HG02678 (cell line): ENCODE results near the gene AFAP1L1.

Experiments used
- ATAC-seq: cut with Tn5 transposase; IDR thresholded peaks from one replicate; pipeline ENCODE4 v1.9.1; 2021; ENCODE audit warnings: mild to moderate bottlenecking, moderate library complexity; ENCODE audit not compliant: unreplicated experiment

AFAP1L1 gene

DNA sequence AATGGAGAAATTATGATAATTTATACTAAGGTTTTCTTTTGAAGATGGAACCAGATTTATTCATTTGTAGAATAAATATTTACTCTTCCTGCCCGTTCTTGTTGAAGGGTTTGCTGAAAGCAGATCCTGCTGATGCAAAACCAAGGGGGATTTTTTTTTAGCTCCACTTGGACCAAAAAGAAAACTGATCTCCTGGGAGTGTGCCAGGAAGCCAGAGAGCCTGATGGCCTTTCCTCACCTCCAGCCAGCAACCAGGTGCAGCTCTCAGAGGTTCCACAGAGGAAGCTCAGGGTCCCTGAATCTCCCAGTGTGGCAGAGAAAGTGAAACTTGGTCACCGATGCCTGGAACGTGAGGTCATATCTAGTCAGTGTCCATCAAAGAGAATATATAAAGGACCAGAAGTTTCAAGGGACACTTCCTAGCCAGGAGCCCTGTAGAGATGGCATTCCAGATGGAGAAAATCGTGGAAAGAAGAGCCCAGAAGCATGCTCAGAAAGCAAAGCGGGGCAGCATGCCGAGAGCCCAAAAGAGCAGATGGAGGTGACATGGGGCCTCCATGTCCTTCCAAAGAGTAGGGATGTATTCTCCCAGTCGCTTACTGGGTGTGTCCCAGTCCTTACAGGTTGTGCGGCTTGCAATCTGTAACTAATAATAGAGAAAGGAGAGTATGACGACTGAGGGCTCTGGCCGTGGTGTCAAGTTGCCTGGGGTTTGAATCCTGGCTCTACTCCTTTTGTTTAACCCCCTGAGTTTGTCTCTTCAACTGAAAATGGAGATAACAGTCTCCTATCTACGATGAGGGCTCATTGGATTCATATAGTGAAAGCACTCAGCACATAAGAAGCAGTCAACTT lies 12.2 kb downstream of the AFAP1L1 start:
- no peak for ATAC-seq

DNA sequence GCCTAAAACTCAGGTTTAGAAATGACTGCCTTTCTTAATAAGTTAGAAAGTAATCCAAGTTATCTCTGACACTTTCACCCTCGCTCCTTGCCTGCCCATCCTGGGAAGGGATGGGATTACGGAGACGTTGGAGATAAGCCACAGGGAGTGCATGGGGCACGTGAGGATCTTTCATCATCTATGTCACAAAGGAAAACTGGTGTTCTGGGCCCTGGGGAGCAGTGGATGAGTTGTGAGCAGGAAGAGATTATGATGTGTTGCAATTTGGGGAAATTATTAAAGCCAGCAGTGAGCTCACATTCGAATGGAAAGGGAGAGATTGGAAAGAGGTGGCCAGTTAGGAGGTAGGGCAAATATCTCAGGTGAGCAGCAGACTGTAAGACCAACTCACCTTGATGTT lies 12.8 kb downstream of the AFAP1L1 start:
- ATAC-seq = no peak

DNA sequence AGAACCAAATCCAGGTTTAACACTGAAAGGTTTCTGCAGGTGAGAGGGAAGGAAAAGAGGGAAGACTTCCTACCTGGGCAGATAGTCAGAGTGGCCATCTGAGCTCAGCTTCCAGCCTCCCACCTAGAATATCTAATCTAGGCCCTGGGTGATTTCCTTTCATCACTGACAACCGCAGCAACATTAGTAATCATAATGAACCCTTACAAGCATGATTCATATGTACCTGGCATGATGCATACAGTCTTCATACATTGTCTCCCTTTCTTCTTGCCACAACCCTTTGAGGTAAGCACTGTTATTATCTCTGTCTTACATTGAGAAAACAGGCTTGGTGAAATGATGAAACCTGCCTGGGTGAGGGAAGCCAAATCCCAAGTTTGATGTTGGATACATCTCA lies 13.5 kb downstream of the AFAP1L1 start:
- no peak for ATAC-seq

DNA sequence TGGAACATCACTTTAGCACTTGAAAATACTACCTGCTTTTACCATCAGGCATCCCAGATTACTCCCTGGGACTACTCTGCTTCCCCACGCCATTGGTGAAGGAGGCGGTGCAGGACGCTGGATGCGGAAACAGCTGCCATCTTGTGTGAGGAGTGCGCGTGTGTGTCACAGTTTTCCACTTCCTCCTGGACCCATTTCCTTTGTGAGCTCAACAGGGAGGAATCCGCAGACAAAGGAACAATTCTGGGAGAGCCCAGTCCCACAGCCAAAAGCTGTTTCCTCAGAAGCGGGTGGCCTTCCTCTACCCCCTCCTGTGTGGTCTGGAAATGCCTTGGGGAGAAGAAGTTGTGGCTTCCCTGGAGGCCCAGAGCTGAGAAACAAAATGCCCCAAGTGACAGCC lies 16.8 kb downstream of the AFAP1L1 start:
- no peak for ATAC-seq

DNA sequence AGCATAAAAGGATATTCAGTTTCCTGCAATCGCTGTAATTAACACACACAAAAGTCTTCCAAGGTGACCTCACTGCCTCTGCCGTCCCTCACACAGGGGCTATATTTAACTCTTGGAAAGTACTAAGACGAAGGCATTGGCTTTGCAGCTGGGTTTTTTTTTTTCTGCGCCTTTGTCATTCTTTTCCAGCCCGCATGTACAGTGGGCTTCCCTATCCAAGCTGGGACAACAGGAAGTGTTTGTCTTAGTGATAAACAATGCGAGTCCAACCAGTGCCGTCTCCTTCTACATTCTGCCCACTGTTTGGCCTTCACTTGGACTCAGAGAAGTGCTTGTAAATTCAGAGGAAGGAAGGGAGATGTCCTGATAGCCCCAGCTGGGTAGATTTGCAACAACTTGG lies 17.6 kb downstream of the AFAP1L1 start:
- ATAC-seq = no peak

DNA sequence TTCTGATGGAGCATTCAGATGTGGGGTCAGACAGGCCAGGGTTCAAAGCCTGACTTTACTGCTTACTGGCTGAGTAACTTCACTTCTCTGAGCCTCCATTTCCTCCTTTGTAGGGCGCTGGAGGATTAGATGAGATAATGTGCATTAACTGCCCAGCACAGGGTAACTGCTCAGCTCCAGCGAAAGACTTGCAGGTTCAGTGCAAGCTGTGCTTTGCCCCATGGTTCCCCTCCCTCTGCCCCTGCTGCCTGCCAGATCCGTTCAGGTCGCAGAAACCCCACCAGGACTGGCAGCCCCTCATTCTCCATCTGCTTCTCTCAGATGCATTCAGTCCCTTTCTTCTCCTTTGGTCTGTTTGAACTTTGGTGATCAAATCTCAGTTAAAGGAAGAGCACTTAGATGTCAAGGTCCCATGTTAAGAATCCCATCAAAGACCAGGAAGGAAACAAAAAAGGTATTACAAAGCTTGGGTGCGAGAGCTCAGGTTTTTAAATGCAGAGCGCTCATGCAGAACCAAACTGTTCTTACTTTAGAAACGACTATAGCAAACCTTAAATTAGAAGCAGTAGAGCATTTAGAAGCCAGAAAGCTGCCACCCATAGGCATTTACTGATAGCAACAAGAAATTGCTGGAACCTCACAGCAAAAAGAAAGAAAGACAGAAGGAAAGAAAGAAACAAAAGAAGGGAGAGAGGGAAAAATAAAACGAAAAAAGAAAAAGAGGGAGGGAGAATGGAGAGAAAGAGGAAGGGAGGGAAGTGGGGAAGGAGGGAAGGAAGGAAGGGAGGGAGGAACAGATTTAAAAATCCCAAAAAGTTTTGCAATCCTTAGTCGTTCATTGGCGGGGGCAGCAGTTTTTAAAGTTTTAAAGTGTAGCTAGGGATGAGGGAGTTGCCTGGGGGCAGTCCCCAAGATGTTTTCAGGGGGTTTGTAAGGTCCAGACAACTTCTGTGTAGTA lies 23.5 kb downstream of the AFAP1L1 start:
- ATAC-seq = no peak

DNA sequence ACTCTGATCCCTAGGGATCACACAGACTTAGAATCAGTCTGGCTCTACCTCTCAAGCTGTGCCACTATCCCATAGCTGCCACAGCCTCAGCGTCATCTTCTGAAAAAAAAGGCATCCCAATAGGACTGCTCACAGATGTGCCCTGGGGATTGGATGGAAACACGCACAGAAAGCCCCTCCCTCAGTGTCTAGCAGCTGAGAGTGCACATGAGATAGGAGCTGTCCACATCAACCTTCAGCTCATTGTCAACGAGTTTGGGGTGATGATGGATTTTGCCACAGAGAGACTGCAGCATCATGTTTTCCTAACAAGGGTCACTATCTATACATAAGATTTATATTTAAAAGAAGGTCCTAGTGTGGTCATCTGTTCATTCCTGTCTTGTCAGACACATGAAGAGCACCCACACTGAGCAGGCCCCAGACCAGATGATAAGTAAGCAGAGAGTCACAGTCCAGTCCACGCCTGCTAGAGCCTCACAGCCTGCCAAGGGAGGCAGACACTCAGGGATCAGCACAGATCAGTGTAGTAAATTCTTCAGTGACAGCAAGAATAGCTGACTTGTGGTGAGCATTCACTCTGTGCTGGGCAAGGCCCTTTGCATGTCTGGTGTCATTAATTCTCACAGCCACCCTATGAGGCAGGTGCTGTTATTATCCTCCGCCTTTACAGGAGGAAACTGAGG lies 25.8 kb downstream of the AFAP1L1 start:
- no peak for ATAC-seq

DNA sequence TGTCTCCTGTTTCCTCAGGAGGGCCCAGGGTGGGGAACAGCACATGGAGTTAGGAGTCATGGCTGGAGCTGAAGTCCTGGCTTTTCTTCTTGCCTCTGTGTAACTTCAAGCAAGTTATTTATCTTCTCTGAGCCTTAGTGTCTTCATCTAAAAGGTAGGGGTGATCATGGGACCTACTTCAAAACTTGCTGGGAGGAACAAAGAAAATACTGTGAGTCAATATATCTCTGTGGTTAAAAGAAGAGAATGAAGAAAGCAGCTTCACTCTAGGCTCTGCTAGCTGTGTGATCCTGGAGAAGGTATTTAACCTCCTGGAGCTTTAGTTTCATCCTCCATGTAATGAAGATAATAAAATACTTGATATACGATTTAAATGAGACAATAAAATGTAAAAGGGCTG lies 26.5 kb downstream of the AFAP1L1 start:
- no peak for ATAC-seq

DNA sequence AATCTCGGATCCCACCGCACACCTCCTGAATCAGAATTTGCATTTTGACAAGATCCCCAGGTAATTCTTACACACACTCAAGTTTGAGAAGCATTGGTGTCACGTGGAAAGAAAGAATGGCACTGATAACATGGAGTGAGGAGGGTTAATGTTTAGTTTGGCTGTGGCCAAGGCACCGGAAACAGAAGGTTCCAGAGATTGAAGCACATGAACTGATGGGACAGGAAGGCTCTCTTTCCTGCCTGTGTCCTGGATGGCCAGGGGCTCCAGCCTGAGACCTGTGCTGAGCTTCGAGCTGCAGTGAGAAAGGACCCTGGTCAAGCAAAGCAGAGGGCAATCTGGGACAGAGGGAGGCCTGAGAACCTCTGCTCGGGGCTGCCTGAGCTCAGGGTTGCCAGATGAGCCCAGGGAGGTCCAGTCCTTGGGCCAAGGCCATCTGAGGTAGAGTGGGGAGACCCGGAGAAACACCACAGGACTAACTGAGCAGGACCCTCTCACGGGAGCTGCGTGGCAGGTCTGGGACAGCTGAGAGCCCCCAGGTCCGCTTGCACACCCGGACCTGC lies 27.3 kb downstream of the AFAP1L1 start:
- ATAC-seq = no peak

DNA sequence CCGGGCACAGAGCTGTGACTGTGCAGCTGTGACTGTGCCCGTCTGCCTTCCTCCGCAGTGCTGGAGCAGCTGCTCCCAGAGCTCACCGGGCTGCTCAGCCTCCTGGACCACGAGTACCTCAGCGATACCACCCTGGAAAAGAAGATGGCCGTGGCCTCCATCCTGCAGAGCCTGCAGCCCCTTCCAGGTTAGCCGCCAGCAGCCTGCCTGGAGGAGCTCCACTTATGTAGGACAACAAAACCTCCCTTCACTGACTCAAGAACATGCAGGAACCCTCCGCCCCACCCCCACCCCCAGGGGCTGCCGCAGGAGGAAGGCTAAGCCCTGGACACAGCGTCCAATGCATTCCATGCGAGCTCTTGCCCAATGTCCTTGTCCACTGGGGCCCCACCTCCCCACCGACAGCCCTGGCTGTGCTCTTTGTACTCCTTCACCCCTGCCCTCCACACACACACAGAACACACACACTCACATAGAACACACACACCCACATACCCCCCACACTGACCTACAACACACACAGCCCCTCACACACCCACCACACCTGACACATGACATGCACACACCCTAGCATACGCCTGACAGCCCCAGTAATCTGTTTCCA lies 27.9 kb downstream of the AFAP1L1 start:
- no peak for ATAC-seq

DNA sequence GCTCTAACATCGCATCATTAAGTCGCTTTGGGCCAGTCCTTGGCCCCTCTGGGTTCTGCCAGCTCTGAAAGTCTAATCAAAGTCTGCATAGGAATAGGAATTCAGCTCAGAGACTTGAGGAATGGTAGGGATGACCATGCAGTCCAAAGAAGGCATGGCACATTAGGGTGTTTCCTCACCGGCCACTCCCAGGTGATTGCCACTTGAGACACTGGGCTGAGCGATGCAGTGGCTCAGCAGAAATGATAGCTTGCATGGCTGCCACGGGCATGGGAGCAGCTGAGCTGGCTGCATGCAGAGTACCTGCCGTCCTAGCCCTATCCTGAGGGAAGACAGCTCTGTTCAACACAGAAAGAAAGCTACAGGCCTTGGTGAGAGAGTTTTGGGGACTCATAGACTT lies 28.8 kb downstream of the AFAP1L1 start:
- ATAC-seq = no peak

DNA sequence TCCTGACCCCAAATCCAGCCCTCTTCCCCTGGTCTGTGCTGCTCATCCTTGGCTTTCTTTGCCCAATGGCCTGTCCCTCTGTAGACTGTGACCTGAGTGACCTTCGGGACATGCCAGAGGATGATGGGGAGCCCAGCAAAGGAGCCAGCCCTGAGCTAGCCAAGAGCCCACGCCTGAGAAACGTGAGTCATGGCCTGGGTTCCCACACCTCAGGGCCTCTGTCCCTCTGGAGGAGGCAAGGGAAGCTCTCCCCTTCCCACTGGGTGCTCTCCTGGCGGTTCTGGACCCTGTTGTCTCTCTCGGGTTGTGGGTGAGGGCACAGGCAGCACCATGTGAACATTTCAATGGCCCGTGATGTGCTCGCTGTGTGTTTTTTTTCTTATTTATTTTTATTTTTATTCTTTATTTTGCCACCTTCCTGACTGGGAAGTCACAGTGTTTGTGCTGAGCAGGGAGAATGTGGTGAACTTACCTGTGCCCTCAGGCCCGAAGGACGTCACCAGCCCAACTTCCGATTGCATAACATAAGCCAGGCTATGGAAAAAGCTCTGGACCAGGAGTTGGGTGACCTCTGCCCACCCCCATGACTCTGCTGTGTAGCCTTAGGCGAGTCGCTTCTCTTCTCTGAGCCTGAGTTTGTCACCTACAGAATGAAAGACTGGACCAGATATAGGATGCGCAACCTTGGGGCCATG lies 29.5 kb downstream of the AFAP1L1 start:
- ATAC-seq = no peak

DNA sequence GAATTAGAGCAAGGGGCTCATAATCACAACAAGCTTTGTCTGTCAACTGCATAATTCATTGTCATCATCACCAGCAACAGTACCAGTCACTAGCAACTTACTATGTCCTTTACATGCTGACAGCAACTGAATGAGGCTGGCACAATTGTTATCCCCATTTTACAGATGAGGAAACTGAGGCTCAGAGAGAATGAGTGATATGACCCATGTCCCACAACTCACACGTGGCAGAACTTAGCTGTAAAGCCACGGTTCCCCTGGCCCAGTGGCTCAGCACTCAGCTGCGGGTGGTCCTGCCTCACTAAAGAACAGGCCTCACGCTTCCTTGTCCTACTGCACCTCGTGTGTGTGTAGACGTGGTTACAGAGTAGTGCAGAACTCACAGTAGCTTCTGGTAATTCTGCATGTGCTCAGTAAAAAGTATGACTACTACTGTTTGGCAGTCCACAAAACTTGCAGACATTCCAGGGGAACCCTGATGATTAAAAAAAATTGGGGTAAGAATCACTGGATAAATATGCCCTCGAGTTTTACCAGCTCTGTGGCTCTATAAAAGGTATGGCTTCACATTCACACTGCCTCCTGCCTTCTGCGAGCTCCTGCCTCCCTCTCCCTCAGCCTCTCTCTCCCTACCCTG lies 30.2 kb downstream of the AFAP1L1 start:
- ATAC-seq = no peak

DNA sequence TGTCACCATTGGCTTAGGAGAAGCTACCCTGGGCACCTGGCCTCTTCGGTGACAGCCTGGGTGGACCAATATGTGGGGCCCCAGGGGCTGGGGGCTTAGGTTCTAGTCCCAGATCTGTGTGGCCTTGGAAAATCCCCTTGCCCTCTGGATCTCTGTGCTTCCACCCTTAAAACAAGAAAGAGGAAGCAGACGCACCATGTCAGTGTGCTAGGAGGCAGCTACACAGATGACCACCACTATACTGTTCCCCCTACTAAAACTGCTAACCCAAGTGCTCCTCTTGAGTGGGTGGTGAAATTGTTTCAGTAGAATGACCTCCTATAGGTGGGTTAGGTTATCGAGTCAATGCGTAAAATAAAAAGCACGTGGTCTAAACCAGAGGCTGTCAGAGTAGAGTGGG lies 31.0 kb downstream of the AFAP1L1 start:
- no peak for ATAC-seq

DNA sequence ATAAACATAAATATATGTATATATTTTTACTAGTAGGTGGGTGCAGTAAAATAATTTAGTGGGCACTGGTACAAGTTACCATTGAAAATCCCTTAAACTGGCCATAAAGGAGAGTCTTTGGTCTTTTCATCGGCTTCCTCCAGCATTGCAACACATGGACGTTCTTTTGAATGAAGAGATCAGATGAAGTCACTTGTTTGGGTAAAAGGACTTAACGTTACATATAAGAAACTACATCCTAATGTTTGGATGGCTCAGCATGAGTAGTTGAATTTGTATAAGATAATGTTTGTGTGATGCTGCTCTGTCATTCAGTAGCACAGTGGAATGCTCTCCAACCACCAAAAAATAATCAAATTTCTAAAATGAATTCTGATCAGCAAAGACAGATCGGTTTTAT lies 31.6 kb downstream of the AFAP1L1 start:
- no peak for ATAC-seq

DNA sequence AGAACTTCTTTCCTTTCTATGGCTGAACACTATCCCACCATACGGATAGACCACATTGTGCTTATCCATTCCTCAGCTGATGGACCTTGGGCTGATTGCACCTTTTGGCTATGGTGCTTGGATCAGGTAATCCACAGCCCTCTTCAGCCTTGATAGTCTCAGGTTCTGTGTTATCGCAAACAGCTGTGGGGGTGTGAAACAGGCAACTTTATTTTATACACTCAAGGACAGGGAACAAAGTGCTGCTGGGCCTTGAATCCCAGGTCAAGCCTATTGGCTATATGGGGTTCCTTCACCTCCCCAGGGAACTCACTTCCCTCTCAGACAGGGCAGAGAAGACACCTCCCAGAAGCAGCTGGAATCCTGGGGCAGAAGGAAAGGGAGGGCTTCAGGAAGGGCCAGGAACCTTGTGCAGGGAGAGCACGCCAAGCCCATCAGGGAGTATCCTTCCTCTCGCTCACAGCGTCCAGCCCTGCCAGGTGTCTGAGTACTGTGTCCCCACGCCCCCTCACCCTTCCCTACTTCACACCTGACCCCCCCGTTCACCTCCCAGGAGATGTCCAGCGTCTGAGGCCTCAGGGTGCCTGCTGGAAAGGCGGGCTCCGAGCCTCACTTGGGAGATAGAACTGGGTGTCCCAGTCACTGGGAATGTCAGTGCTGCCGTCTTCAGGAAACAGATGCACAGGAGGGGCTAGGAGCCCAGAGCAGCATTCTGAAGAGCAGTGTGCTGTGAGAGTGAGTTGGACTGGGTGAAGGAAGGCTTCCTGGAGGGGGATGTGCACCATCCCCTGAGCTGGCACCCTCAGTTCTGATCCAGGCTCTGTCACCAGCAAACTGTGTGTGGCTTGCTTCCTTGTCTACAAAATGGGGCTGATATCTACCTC lies 32.8 kb downstream of the AFAP1L1 start:
- ATAC-seq = no peak

DNA sequence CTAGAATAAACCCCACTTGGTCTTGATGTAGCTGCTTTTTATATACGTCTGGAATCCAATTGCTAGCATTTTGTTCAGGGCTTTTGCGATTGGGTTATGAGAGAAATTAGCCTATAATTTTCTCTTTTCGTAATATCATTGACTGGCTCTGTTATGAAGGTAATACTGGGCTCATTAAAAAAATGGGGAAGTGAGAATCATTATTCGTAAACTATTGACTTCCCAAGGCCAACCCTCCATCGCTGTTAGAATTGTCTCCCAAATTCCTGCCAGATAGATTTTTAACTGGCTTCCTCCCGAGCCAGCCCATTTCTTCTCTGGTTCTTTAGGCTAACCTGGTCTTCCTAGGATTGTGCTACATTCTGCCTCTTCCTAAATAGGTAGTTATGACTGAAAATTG lies 37.7 kb downstream of the AFAP1L1 start:
- no peak for ATAC-seq

DNA sequence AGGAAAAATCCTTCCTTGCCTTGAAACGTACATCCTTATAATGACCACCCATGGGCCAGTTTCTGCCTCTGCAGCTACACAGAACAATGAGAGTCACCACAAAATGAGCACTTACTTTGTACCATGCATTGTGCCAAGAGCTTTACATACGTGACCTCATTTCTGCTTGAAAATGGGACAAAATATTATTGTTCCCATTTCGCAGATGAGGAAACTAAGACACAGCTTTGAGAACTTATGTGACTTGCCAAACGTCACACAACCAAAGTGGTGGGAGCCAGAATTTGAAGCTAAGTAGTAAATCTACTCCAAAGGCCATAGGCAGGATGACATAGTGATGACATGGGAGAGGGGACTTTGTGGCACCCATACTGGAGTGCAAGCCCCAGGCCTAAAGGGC lies 38.8 kb downstream of the AFAP1L1 start:
- ATAC-seq = no peak
